Left forelimb (tissue), 1 donor: ENCODE data around the gene CLPSL2.

ENCODE experiments used
- DNase-seq: peaks from one replicate; pipeline ENCODE4 v3.0.0-alpha.2; 2018; ENCODE audit warnings: low spot score

The CLPSL2 gene

DNA sequence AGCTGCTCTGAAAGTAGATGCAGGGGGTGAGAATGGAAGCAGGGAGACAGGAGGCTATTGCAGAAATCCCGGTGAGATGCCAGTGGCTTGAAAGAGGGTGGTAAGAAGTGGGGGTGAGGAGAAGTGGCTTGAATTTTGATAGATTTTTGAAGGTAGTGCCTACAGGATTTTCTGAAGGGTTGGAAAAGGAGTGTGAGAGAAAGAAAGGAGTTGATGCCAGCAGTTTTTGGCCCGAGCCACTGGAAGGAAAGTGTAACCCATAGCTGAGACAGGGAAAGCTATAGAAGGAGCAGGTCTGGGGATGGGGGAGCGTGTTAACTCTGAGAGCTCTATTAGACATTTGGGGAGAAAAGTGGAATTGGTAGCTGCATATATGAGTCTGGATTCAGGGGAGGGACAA is 29.9 kb upstream of the CLPSL2 start:
- DNase-seq: no peak

DNA sequence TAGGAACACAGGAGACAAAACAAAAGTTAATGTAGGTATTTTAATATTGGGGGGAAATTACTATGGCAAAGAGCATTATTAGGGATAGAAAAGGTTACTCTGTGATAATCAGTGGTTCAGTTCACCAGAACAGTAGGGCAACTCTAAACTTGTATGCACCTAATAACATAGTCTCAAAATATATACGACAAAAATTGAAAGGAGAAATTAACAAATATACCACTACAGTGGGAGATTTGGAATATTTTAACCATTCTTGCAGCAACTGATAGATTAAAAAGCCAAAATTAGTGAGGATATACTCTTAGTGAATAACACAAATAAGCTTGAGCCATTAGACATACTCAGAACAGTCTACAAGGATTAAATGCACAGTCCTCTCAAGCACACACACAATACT is 28.5 kb upstream of the CLPSL2 start:
- no peak for DNase-seq

DNA sequence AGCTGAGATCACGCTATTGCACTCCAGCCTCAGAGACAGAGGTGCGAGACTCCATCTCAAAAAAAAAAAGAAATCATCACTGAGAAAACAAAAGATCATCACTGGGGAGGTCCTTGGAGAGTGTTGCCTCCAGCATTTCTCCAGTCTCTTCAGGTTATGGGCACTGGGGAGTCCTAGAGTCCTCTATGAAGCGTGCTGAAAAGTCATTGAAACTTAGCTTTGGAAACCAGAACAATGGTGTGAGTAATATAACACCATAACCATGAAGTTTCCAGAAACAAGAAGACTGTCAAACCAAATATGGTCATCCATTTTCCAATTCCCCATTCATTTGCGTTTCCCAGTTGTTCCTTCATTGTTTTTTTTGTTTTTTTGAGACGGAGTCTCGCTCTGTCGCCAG is 25.8 kb upstream of the CLPSL2 start:
- DNase-seq: no peak

DNA sequence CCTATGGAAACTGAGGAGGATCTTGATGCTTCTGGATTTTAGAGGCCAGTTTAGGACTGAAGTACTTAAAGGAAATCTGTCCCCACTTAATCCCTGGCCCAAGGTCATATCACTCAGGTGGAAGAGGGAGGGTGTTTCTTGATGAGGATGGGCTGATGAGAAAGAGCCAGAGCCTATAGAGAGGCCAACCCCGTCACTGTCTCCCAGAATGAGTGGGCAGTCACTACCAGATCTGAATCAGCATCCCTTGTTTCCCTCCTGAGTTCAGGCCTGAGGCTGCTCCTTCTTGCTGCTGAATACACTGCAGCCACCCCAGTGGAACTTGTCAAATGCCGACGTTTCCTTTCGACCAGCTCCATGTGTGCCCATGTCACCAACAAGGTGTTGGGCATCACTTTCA is 24.8 kb upstream of the CLPSL2 start:
- DNase-seq: no peak

DNA sequence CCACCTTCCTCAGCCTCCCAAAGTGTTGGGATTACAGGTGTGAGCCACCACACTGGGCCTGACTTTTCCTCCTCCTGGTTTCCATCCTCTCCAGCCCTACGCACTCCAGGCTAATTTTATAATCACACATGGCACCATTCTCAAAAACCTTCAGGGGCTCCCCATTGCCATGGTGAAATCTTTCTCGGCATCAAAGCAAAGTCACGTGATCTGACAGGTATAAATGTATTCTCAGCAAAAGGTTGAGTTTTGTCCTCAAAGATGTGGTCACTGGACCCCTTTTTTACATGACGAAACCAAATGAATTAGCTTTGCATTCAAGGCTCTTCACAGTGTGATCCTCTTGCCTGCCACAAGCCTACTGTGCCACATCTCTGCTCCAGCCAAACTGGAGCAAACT is 24.1 kb upstream of the CLPSL2 start:
- no peak for DNase-seq

DNA sequence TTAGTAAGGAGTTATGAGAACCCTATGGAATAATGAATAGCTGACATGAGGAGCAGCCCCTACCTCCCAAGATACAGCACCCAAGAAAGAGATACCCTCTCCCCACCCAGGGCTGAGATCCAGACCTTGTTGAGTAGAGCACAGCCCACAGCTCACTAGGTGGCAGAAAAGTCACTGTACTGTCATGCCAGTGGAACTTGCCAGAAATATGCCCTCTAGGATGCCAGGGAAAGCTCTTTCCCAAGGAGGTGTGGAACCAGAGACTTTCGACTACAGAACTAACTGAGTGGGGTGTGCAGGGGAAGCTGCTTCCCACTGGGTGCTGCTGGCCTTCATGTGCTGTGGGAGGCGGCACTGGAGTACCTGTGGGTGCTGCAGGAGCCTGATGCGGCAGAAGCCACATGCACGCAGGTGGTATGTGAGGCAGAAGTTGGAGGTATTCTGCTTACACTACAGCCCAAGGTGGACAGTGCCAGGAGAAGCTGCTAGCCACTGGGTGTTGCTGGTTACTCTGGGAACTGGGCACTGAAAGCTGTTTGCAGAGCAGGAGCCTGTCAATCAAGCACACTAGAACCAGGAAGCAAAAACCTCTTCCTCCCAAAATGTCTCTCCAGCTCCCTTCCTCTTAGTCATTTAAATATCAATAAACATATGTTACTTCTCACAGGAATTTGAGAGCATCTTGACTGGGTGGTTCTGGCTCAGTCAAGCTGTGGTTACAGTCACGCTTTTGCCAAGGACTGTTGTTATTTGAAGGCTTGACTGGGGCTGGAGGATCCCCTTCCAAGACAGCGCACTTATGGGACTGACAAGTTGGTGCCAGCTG is 21.7 kb upstream of the CLPSL2 start:
- no peak for DNase-seq

DNA sequence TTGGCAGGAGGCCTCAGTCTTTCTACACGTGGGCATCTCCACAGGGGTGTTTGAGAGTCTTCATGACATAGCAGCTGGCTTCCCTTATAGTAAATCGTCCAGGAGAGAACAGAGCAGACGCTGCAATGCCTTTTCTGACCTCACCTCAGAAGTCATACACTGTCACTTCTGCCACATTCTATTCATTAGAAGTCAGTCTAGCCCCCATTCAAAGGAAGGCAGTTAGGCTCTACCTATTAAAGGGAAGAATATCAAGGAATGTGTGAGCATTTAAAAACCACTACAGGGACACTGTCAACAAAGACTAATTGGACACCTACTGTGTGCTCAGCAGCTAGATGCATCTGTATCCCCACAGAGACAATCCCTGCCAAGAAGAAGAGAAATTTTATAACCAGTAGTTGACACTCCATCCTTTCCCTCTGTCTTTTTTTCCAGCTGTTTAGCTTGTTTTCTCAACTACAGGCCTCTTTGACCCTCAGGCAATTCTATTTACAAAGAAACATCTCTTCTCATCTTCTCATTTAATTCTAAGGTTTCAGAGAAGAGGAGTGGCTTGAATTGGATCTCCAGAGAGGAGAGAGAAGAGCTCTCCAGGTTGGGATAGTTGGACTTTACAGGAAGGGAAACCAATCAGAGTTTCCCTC is 21.0 kb upstream of the CLPSL2 start:
- DNase-seq: no peak

DNA sequence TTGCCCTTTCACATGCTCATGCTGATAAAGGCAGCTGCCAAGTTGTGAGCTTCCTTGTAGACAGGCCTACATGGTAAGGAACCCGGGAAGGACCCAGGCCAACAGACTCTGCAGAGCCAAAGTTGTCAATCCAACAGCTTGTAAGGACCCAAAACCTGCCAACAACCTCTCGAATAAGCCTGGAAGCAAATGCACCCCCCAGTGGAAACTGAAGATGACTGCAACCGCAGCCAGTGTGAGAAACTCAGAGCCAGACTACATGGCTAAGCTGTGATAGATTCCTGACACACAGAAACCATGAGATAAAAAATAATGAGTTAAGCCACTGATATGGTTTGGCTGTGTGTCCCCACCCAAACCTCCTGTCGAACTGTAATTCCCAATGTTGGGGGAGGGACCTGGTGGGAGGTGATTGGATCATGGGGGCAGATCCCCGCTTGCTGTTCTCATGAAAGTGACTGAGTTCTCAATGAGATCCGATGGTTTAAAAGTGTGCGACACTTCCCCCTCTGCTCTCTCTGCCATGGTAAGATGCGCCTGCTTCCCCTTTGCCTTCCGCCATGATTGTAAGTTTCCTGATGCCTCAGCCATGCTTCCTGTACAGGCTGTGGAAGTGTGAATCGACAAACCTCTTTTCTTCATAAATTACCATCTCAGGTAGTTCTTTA is 18.8 kb upstream of the CLPSL2 start:
- DNase-seq: no peak

DNA sequence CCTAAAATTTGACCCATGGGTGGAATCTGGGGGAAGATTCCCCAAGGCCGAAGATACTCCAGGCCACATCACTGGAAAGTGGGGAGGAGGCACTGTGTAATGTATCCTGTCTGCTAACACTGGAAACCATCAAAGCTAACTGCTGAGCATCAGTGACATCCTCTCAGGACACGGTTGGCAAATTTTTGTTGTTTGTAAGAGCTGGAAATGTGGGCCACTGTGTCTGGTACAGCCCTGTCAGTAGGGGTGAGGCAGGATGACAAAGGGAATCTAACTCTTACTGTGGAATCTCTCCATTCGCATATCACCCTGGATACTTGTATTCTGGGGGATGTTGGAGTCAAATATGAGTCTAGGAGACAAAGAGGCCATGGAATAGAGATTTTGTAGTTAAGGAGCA is 17.0 kb upstream of the CLPSL2 start:
- no peak for DNase-seq

DNA sequence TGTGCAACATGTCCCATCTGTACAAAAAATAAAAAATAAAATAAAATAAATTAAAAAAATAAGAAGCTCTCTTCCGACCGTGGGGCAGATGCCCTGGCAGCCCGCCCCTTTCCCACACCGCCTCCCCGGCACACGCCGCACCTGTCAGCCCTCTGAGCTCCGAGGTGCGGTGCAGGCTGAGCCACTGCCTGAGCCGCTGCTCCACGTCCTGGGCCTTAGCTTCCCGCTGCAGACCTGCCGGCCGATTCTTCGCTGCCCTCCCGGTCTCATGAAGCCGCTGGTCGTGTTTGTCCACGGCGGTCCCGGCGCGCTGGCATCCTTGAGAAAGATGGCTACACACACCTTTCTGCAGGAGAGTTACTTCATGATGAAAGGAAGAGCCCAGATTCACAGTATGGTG is 10.7 kb upstream of the CLPSL2 start:
- DNase-seq: no peak

DNA sequence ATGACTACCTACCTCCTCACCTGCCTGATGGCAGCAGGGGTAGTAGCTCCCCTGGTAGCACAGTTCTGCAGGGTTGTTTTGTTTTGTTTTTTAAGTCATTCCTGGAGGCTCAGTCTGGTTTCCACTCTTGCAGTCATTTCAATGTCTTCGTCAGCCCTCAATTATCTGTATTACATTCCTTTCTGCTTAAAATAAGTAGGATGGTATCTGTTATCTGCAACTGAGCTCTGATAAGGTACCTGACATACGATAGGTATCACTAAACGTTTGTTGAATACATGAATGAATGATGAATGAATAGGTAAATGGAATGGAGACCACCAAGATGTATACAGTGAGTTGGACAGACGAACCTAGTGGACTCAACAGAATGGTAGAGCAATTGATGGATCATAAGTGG is 7.2 kb upstream of the CLPSL2 start:
- no peak for DNase-seq

DNA sequence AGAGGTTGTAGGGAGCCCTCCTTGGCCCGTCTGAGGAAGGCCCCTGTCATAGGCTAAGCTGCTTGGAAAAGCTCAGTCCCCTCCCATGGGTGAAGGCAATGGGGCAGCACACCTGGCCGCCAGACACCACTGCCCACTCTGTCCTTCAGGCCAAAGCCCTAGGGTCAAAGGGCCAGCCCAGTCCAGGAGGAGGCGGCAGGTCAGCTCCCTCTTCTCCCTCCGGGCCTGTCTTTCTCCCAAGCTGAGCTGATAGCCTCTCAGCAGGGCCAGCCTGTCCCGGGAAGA is 5.1 kb upstream of the CLPSL2 start:
- no peak for DNase-seq

DNA sequence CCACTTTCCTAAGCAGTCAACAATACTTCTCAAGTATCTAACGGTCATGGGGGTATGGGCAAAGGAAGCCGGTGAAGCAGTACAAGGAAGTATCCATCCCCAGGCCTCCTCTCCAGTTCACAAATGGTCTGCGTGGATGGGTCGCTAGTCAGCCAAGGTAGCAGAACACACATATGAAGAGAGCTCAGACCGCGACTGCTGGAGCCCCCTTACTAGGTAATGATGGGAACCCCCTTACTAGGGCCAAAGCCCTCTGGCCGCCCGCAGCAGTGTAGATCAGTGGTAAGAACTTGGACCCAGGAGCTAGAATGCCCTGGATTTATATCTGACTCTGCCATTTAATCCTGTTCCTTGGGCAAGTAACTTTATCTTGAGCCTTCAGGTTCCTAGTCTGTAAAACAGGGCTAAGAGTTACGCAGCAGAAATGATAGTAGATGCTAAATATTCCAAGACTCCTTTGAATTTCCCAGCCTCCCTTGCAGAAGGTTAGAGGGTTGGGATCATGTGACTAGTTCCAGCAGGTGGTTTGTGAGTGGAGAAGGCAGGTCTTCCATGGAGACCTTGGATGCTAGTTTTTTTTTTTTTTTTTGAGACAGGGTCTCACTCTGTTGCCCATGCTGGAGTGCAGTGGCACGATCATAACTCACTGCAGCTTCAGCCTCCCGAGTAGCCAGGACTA is 2.1 kb upstream of the CLPSL2 start:
- DNase-seq: no peak

DNA sequence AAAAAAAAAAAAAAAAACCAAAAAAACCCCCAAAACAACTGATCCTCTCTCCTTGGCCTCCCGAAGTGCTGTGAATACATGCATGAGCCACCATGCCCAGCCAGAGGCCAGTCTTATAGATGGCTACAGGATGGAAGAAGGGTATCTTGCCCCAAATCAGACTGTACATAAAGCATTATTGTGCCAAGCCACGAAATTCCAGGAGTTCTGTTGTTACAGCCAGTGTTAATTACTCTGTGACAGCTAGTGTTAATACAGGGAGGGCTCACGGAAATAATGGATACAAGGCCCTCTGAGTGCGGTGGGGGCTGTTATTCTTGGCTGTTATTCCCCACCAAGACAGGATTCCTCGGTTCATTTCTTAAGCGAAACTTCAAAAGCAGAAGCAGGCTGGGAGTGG is 1.4 kb upstream of the CLPSL2 start:
- DNase-seq: no peak

DNA sequence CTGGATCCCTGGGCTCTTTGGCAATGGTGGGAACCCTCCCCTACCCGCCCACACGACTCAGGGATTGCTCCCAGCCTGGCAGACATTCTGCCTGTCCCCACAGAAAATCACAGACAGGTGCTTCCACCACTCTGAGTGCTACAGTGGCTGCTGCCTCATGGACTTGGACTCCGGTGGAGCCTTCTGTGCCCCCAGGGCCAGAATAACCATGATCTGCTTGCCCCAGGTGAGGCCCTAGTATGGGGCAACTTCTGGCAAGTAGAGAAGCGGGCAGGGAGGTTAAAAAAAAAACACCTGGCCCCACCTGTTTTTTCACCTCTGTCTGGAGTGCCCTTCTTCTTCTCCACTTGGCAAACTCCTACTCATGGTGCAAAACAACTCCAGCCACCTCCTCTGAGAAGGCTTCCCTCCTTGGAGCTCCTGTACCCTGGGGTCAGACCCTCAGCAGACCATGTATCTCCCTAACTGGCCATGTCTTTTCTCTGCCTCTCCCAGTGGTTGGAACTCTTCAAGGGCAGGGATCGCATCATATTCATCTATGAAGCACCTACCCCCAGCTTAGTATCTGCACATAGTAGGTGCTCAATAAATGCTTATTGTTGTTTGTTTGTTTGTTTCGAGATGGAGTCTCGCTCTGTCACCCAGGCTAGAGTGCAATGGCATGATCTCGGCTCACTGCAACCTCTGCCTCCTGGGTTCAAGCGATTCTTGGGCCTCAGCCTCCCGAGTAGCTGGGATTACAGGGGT is 1.1 kb downstream of the CLPSL2 start:
- no peak for DNase-seq

DNA sequence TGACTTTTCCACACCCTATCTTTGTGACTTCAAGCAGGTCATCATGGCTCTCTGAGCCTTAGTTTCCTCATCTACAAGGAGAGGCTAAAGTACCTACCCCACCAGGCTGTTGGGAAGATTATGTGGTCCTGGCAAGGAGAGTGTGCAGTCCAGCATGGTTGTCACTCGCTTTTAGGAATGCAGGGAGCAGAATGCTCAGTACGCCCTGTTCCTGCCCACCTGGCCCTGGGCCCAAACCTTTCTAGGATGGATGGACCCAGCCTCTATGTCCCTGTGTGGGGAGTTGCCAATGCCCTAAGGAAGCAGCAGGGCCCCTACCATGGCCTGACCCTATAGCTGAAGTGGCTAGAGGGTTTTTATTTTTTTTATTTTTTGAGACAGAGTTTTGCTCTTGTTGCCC is 2.0 kb downstream of the CLPSL2 start:
- no peak for DNase-seq

DNA sequence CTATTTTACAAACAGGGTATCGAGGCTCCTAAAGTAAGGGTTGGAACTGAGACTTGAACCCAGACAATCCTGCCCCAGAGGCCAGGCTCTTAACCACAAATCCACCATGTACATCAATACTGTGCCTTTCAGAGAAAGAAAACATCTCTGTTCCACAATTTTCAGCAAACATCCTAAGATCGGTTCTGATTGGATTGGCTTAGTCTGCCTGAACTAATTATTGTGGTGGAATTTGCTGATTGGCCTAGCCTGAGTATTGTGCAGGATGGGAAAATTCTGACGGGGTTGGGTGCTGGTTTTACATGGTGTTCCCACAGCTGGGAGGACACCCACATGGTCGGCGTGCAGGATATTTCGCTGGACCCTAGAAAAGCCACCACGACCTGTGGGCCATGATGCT is 4.3 kb downstream of the CLPSL2 start, which contains the start of gene CLPSL1:
Gene CLPSL1, plus strand, starts transcription at position 301 of the 400 bp plus-strand sequence. Its CDS starts 92 bp downstream, at position 393.
- DNase-seq: no peak

DNA sequence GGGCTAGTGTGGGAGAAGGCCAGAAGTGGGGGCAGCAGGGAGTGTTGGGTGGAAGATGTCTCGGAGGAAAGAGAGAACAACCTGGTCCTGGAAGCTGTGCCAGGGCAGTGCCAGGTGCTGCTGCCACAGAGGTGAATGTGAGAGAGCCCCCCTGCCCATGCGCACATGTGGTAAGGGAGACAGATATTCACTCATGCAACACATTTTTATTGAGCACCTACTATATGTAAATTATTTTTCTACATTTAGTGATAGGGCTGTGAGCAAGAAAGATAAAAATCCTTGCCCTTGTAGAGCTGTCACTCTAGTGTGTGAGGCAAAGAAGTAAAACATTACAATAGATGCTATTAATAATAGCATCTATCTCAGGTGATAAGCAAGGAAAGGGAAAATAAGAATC is 4.9 kb downstream of the CLPSL2 start:
- DNase-seq: no peak

DNA sequence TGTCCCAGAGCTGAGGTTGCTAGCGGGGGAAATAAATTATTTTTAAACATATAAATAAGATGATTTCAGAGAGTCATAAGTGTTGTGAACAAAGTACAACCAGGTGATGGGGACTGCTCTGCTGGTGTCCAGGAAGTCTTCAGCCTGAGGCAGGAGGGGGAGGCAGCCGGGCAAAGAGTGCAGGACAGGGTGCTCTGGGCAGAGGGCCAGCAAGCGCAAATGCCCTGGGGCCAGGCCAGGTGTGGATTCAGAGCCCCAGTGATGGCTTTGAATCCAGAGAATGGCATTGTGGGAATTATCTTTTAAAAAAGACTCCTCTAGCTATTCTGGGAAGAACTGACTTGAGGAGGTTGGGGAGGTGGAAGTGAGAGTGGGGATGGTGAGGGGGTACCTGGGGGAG is 6.0 kb downstream of the CLPSL2 start:
- no peak for DNase-seq

DNA sequence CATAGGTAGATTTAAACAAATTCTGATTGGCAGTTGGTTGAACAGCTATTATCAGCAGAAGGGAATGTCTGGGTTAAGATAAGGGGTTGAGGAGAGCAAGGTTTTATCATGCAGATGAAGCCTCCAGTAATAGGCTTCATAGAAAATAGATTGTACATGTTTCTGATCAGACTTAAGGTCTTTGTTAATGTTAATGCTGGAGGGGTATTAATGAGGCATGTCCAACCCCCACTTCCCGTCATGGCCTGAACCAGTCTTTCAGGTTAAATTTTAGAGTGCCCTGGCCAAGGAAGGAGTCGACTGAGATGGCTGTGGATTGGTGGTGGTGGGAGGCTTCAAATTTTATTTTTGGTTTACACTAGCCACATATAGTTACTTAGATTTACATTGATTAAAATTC is 7.8 kb downstream of the CLPSL2 start:
- DNase-seq: no peak

DNA sequence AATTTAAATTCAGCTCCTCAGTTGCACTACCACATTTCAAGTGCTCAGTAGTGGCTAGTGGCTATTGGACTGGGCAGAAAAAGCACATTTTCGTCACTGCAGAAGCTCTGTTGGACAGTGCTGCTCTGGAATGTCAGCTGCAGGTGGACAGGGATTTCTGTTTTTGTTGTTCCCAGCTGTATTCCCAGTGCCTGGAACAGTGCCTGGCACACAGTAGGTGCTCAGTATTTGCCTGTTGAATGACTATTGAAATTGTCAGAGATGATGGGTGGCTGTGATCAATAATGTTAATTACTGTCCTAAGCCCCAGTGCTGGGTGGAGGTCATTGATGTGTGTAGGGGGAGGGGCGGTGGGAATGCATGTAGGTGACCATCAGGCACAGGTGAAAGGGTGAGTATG is 9.9 kb downstream of the CLPSL2 start:
- no peak for DNase-seq

DNA sequence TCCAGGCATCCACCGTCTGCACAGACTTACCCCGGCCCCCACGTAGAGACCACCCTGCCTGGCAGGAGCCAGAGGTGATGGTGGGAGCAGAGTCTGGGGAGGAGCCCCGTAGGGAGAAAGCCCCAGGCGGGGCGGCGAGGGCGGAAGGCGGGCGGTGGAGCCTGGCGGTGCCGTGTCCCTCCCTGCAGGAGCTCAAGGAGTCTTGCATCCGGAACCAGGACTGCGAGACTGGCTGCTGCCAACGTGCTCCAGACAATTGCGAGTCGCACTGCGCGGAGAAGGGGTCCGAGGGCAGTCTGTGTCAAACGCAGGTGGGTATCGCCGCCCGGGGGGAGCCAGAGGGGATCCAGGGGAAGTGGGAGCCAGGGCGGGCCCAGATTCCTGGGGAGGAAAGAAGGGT is 10.4 kb downstream of the CLPSL2 start:
- no peak for DNase-seq
